SH-SY5Y (cell line): ENCODE data around the gene FBXO31.

Experiments used
- GATA2 ChIP-seq: IDR thresholded peaks from 2 replicates; pipeline ENCODE4 v1.6.1; 2011; ENCODE audit warnings: mild to moderate bottlenecking, low read depth, low read length
- GATA3 ChIP-seq: IDR thresholded peaks from 2 replicates; pipeline ENCODE4 v1.6.1; 2011; ENCODE audit warnings: low read depth, mild to moderate bottlenecking, low read length, moderate library complexity

The FBXO31 gene

DNA sequence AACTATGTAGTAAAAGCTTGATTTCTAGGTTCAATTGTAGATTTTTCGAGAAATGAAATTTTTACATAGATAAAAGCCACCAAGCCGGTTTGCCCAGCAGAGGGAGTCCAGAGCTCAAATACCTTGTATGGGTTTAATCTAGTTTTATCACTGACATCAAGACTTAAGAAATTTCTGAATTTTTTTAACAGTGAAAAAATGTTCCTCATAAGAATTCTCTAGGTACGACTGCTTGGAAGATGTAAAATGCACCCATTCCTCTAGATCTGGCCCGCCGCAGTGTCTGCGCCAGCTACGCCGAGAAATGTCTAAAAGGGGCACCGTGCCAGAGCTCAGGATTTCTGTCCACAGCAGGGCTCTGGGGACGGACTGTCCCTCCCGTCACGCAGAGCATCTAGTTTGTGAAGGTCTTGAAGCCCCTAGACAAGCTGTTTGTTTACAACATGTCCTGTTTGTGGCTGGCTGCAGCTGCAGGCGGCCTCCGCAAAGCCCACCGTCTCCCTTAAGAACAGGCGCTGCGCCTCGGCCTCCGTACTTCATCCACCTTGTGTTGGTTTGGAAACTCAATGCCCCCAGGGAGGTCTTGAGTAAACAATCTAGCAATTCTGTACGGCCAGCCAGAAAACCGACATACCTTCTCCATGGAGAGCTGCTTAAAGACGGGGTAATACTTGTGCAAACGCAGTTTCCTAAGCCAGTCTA, 33.4 kb upstream of the FBXO31 start:
- 0 out of 2 replicates have a peak, but pooled peaks have one; percentile 5 for TF ChIP-seq GATA2
- no peak for TF ChIP-seq GATA3

GRCh38 chr16:87415441-87415840, 31.9 kb upstream of the FBXO31 start:
- TF ChIP-seq GATA2 = no peak
- TF ChIP-seq GATA3 = no peak

DNA sequence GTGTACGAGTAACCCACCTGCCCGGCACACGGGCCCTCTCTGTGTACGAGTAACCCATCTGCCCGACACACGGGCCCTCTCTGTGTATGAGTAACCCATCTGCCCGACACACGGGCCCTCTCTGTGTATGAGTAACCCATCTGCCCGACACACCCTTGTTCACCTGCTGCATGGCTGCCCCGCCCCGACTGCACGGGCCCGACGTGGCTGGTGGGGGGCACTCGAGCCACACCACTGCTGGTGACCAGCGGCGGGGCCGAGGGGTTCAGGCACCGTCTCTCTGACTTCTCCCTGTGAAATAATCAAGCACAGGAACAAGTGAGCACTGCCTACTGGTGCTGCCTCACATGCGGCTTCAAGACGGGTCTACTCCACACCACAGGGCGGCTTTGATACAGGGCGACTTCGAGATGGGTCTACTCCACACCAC, 30.7 kb upstream of the FBXO31 start:
- no peak for TF ChIP-seq GATA3
- TF ChIP-seq GATA2 = no peak

GRCh38 chr16:87412996-87413421, 29.4 kb upstream of the FBXO31 start:
- TF ChIP-seq GATA2 (no peak), GATA3 (no peak)

- TF ChIP-seq GATA2 = no peak
- TF ChIP-seq GATA3 = no peak
Measured at GRCh38 chr16:87412371-87412995, 28.9 kb upstream of the FBXO31 start.

DNA sequence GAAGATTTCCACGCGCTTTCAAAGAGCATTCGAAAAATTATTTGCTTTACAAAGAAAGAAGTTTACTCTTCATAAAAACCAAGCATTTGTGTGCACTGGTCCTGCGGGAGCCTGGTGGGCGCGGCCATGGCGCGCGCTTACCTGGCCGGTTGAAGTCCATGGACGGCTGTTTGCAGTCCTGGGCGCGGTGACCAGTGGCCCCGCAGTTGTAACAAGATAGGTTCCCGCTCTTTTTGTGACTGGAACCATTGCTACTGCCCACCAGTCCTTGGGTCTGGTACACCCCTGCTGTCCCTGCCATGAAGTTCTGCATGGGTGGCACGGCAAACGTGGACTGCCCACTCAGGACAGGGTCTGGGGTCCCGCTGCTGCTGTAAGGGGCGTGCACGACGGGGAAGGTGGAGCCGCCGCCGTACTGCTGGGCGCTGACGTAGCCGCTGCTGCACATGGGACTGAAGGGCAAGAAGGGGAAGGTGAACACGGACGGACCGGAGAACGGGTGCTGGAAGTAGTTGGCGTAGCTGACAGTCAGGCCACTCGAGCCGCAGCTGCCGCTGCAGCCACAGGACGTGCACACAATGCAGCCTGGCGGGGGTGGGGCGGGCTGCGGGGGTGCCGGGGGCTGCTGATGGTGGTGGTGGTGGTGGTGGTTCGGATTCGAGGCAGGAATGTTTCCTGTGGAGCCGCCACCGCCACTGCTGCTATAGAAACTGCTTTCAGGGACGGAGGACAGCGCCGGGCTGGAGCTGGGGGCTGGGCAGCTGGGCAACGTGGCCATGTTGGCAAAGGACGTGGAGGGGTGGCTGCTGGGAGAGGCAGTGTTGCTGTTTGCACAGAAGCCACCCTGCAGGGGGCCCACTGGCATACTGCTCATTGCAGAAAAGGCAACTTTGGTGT, 28.0 kb upstream of the FBXO31 start:
- no peak for TF ChIP-seq GATA2

DNA sequence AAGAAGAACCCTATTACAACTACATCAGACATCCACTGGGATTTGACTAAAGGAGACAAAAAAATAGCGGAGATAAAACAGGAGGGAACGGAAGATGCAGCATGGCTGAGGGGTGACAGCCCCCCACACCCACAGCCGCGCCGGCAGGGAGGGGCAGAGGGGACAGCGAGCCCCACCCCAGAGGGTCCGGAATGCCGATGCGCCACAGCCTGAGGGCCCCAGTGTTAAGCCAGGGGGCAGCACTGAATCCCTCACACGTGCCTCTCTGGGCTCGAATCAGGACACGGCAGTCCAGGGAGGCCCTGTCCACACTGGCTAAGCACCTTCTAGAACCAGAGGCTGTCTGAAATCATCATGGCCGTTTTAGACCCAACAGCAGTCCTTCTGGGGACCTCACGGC, 27.4 kb upstream of the FBXO31 start:
- TF ChIP-seq GATA2 (no peak), GATA3 (no peak)

DNA sequence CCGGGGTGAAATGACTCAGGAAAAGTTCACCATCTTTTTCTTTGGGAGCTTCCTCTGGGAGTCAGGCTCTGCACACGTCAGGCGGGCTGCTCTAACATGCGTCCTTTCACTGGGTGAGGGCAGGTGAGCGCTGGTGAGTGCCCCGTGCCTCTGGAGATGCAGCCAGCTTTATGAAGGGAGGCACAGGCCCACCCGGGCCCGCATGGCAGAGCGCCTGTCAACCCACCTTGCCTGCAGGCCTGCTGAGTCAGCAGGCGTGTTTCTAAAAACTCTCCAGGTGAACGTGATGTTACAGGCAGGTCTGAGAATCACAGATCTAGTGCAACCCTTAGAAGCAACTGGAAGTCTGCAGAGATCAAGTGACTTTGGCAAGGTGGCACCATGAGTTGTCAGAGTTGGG, 27.0 kb upstream of the FBXO31 start:
- no peak for TF ChIP-seq GATA3
- no peak for TF ChIP-seq GATA2

DNA sequence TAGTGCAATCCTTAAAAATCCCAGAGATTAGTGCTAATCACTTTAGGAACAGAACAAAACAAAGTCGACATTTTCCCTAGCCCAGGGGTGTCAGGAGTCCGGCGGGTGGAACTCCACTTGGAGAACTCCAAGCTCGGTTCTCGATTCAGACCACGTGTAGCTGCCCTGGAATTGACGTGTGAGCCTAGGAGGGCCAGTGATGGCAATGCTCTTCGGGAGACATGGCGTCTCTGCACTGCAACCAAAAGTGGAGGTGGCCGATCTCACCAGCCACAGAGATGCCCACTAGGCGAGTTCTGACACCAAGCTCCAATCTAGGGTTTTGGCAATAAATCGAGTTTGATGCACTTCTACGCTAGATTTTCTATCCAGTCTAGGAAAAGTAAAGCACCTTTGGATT, 26.2 kb upstream of the FBXO31 start:
- TF ChIP-seq GATA3 (no peak), GATA2 (no peak)

DNA sequence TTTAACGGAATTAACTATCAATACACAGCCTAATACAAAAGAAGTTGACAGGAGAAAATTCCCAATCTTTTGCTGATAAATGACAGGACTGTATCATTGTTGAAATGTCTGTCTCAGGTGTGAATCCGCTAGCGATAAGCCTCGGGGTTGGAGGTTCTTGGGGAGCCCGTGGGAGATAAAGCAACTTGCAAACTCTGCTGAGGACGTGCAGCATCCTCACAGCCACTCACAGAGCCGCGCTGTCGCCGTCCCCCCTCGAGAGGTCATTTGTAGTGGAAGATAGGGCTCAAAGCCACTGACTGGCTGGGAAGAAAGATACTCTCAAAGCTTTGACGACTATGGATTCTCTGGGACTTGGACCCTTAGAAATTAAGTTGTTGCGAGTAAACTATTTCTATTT, 25.6 kb upstream of the FBXO31 start:
- TF ChIP-seq GATA3 (no peak), GATA2 (no peak)

GRCh38 chr16:87407511-87408112, 24.0 kb upstream of the FBXO31 start:
- TF ChIP-seq GATA3 = no peak
- TF ChIP-seq GATA2 = no peak

GRCh38 chr16:87406495-87407088, 23.0 kb upstream of the FBXO31 start:
- no peak for TF ChIP-seq GATA3
- TF ChIP-seq GATA2 = no peak

- no peak for TF ChIP-seq GATA2
- TF ChIP-seq GATA3 = no peak
Measured at GRCh38 chr16:87404764-87405625, 21.4 kb upstream of the FBXO31 start.
